ENCODE measurements around the gene FALEC.
A peak's percentile ranks its signal among the peaks of the same experiment; 100 is the strongest.

FALEC gene

GRCh38 chr1:150545486-150546032, 30.0 kb downstream of the FALEC start:
- DNase-seq (ENCODE audit: low read depth) = no peak

GRCh38 chr1:150546294-150546937, 30.9 kb downstream of the FALEC start:
- DNase-seq (ENCODE audit: low read depth) = no peak

- DNase-seq (ENCODE audit: low read depth) = no peak
Observed at GRCh38 chr1:150548324-150548631, 32.7 kb downstream of the FALEC start.

GRCh38 chr1:150548632-150549495, 33.3 kb downstream of the FALEC start, which contains the start of gene ADAMTSL4:
Gene ADAMTSL4, plus strand, starts transcription at chr1:150549408. Its CDS starts 2,881 bp downstream, at chr1:150552289.
- no peak for DNase-seq (ENCODE audit: low read depth)

- no peak for DNase-seq (ENCODE audit: low read depth)
Observed at GRCh38 chr1:150549496-150550221, 34.1 kb downstream of the FALEC start.

GRCh38 chr1:150550222-150551050, 34.9 kb downstream of the FALEC start:
- no peak for DNase-seq (ENCODE audit: low read depth)

- no peak for DNase-seq (ENCODE audit: low read depth)
Observed at GRCh38 chr1:150551051-150551783, 35.7 kb downstream of the FALEC start.

GRCh38 chr1:150551784-150552127, 36.2 kb downstream of the FALEC start:
- no peak for DNase-seq (ENCODE audit: low read depth)

GRCh38 chr1:150552128-150552910, 36.8 kb downstream of the FALEC start:
- peak; percentile 94 for DNase-seq (ENCODE audit: low read depth)

- no peak for DNase-seq (ENCODE audit: low read depth)
Observed at GRCh38 chr1:150552911-150553289, 37.3 kb downstream of the FALEC start.

- no peak for DNase-seq (ENCODE audit: low read depth)
Observed at GRCh38 chr1:150553392-150554085, 38.0 kb downstream of the FALEC start.

GRCh38 chr1:150554086-150554452, 38.5 kb downstream of the FALEC start:
- DNase-seq (ENCODE audit: low read depth) = no peak

GRCh38 chr1:150555198-150555970, 39.8 kb downstream of the FALEC start:
- DNase-seq (ENCODE audit: low read depth) = no peak

- DNase-seq (ENCODE audit: low read depth) = no peak
Observed at GRCh38 chr1:150555971-150556865, 40.7 kb downstream of the FALEC start.

- no peak for DNase-seq (ENCODE audit: low read depth)
Observed at GRCh38 chr1:150557065-150557600, 41.6 kb downstream of the FALEC start.

- DNase-seq (ENCODE audit: low read depth) = no peak
Observed at GRCh38 chr1:150557813-150558212, 42.3 kb downstream of the FALEC start.

- DNase-seq (ENCODE audit: low read depth) = no peak
Observed at GRCh38 chr1:150558303-150558704, 42.8 kb downstream of the FALEC start.

Data from fibroblast of the conjunctiva (primary cell).